Fibroblast of lung (primary cell): ENCODE results near the gene OGFOD2.

ENCODE experiments used
- CTCF ChIP-seq, 2 donors: IDR thresholded peaks in 1 of 2; conservative IDR thresholded peaks in 1 of 2; 1 replicate in 1 of 2; 2 replicates in 1 of 2; pipeline ENCODE4 v1.5.1; 2011 to 2012; ENCODE audit warnings: low read length in 2 of 2, control low read depth in 1 of 2, inconsistent platforms in 1 of 2, low read depth in 1 of 2, mild to moderate bottlenecking in 1 of 2
- EZH2 ChIP-seq: IDR thresholded peaks from 2 replicates; pipeline ENCODE4 v1.5.1; 2012; ENCODE audit warnings: low read length, control low read depth, mild to moderate bottlenecking; ENCODE audit errors: missing control alignments

GRCh38 chr12:122974274-122974891 lies 661 bp upstream of the OGFOD2 start:
- TF ChIP-seq CTCF (conservative IDR thresholded peaks at IDR 0.05 in 1 of 2, IDR thresholded peaks at IDR 0.05 in 1 of 2; ENCODE audit: low read depth in 1 of 2, low read length in 2 of 2) (no peak), EZH2 (no peak)
